Esophagus muscularis mucosa (tissue), 3 donors: ENCODE results near the gene EFHC2.

Source experiments
- CTCF ChIP-seq, 3 experiments: fragments of 200-600 bp in 2 of 3; fragments of 450-650 bp in 1 of 3; sonication (generic) in 2 of 3; IDR thresholded peaks; one replicate each; pipeline ENCODE4 v1.5.1; 2017 to 2019; ENCODE audit warnings: antibody characterized with exemption in 3 of 3, mild to moderate bottlenecking in 2 of 3, moderate library complexity in 1 of 3
- EP300 ChIP-seq: sonication (generic); formaldehyde crosslinking; IDR thresholded peaks from one replicate; pipeline ENCODE4 v1.6.1; 2017; ENCODE audit warnings: antibody characterized with exemption

DNA sequence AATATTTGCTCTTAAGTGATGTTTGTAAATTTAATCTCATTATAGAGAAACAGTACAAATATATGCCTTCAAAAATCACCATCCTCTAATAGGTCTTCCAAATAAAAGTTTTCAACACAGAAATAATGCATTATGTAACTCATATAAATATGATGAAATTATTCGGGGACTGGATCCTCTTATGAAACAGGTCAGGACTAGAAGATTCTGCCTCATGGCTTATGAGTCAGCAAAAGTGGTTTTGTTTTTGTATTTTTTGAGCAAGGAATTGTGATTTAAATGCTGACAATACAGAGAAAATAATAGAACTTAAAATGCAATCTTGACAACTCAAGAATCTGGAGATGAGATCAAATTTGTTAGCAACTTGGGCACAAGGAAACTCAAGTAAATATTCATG is 190.6 kb downstream of the EFHC2 start:
- TF ChIP-seq CTCF (IDR thresholded peaks at IDR 0.05) (no peak), EP300 (no peak)
